DOHH2 (cell line): Measurements from ENCODE around the gene PCDHGC5.
A peak's percentile ranks its signal among the peaks of the same experiment; 100 is the strongest.

Experiments used
- H3F3A ChIP-seq: fragments of 200-600 bp; sonication (generic), shearing (Covaris generic); 2 replicates; pipeline ENCODE4 v1.6.0; 2016; ENCODE audit warnings: antibody characterized with exemption, mild to moderate bottlenecking; ENCODE audit not compliant: control insufficient read depth, insufficient read depth
- H3K27ac ChIP-seq: fragments of 200-600 bp; sonication (generic); 2 replicates; pipeline ENCODE4 v1.5.1; 2014; ENCODE audit warnings: low read depth, mild to moderate bottlenecking, low read length, moderate library complexity
- H3K27me3 ChIP-seq: fragments of 200-600 bp; sonication (generic); 2 replicates; pipeline ENCODE4 v1.6.1; 2014; ENCODE audit warnings: mild to moderate bottlenecking, low read length, mixed read lengths; ENCODE audit not compliant: control insufficient read depth
- H3K36me3 ChIP-seq: fragments of 200-600 bp; sonication (generic); 2 replicates; pipeline ENCODE4 v1.6.1; 2014; ENCODE audit warnings: mild to moderate bottlenecking, low read length, moderate library complexity, mixed read lengths; ENCODE audit not compliant: control insufficient read depth
- H3K4me1 ChIP-seq: fragments of 200-600 bp; sonication (generic); 2 replicates; pipeline ENCODE4 v1.6.1; 2014; ENCODE audit warnings: mild to moderate bottlenecking, low read length, mixed read lengths; ENCODE audit not compliant: control insufficient read depth
- H3K4me2 ChIP-seq: fragments of 200-600 bp; sonication (generic); 2 replicates; pipeline ENCODE4 v1.6.0; 2014; ENCODE audit warnings: mild to moderate bottlenecking, low read length, moderate library complexity
- H3K4me3 ChIP-seq: fragments of 200-600 bp; sonication (generic); 2 replicates; pipeline ENCODE4 v1.5.1; 2014; ENCODE audit warnings: mild to moderate bottlenecking, low read length, mixed read lengths
- H3K79me2 ChIP-seq: fragments of 200-600 bp; sonication (generic); 2 replicates; pipeline ENCODE4 v1.6.1; 2014; ENCODE audit warnings: mild to moderate bottlenecking, low read length, mixed read lengths; ENCODE audit not compliant: control insufficient read depth
- H3K9me2 ChIP-seq: fragments of 200-600 bp; sonication (generic); replicated peaks from 2 replicates; pipeline ENCODE4 v1.6.1; 2014; ENCODE audit warnings: mild to moderate bottlenecking, low read length, mixed read lengths; ENCODE audit not compliant: control insufficient read depth
- H3K9me3 ChIP-seq: fragments of 200-600 bp; sonication (generic); 2 replicates; pipeline ENCODE4 v1.6.1; 2014; ENCODE audit warnings: antibody characterized with exemption, low read length, mixed read lengths; ENCODE audit not compliant: control insufficient read depth, insufficient read depth
- H4K20me1 ChIP-seq: fragments of 200-600 bp; sonication (generic); 2 replicates; pipeline ENCODE4 v1.6.0; 2014; ENCODE audit warnings: low read depth, mild to moderate bottlenecking, antibody characterized with exemption, low read length, moderate library complexity; ENCODE audit not compliant: control insufficient read depth, insufficient read depth
- CTCF ChIP-seq: fragments of 200-600 bp; sonication (generic); IDR thresholded peaks from one replicate; pipeline ENCODE4 v1.5.1; 2014; ENCODE audit warnings: antibody characterized with exemption, mild to moderate bottlenecking, low read depth, low read length; ENCODE audit not compliant: poor library complexity, severe bottlenecking
- EZH2phosphoT487 ChIP-seq: fragments of 200-600 bp; sonication (generic); IDR thresholded peaks from 2 replicates; pipeline ENCODE4 v1.6.1; 2017; ENCODE audit warnings: borderline replicate concordance, mild to moderate bottlenecking, antibody characterized with exemption, low read length, moderate library complexity, mixed read lengths

PCDHGC5 gene

DNA sequence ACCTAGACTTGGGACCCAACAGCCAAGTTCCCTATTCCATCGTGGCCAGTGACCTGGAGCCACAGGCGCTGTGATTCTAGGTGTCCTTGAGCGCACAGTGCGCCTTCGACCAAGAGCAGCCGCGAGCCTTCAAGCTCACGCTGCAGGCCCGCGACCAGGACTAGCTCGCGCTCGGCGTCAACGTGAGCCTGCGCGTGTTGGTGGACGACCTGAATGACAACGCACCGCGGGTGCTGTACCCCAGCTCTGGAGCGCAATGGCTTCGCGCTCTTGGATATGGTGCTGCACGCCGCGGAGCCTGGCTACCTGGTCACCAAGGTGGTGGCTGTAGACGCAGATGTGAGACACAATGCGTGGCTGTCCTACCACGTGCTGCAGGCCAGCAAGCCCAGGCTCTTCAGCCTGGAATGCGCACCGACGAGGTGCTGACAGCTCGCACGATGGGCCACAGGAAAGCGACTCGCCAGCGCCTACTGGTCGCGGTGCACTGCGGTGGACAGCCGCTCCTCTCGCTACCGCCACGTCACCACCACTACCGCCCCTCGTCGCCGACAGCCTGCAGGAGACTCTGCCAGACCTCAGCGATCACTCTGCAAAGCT, 47.2 kb upstream of the PCDHGC5 start:
- no peaks in the 10 kb centered on the region for H4K20me1 ChIP-seq
- H3K4me2 ChIP-seq: no peak overlapping the region
- 0 out of 2 replicates have a peak, but pooled peaks cover 2% of the 10 kb centered on the region for H3F3A ChIP-seq
- no peaks in the 10 kb centered on the region for H3K79me2 ChIP-seq
- H3K36me3 ChIP-seq: no peaks in the 10 kb centered on the region; the same call in 1 of the 2 replicates
- H3K9me2 ChIP-seq: no peaks in the 10 kb centered on the region
- no peaks in the 10 kb centered on the region for H3K9me3 ChIP-seq
- no peak overlapping the region for H3K4me3 ChIP-seq
- H3K27me3 ChIP-seq: no peaks in the 10 kb centered on the region
- H3K27ac ChIP-seq: no peak overlapping the region
- peaks cover 15% of the 10 kb centered on the region for H3K4me1 ChIP-seq
- no peak for TF ChIP-seq EZH2phosphoT487
- TF ChIP-seq CTCF: no peak

DNA sequence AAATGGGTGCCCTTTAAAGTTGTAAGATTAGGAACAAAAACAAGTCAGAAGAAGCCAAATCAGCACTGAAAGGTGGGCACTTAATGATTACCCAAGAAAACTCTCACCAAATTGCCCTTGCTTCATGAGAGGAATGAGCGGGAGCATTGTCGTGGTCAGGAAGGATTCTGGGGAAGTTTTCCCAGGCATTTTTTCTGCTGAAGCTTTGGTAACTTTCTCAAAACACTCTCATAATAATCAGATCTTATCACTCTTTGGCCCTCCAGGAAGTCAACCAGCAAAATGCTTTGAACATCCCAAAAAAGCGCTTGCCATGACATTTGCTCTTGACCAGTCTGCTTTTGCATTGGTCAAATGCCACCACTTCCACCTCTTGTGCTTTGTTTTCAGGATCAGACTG, 23.5 kb upstream of the PCDHGC5 start:
- no peaks in the 10 kb centered on the region for H3K36me3 ChIP-seq
- peaks cover 4% of the 10 kb centered on the region for H3K4me1 ChIP-seq
- H3K27me3 ChIP-seq: no peaks in the 10 kb centered on the region
- H3K4me3 ChIP-seq: no peak overlapping the region
- no peak overlapping the region for H3K4me2 ChIP-seq
- H3F3A ChIP-seq: no peaks in the 10 kb centered on the region
- H3K9me3 ChIP-seq: no peaks in the 10 kb centered on the region
- H3K79me2 ChIP-seq: no peaks in the 10 kb centered on the region
- no peak for TF ChIP-seq CTCF
- TF ChIP-seq EZH2phosphoT487: no peak
- no peak overlapping the region for H3K27ac ChIP-seq
- no peaks in the 10 kb centered on the region for H3K9me2 ChIP-seq
- no peaks in the 10 kb centered on the region for H4K20me1 ChIP-seq

- H3K4me2 ChIP-seq: peak within 1 kb of the TSS; percentile 96
Observed at GRCh38 chr5:141475625-141476131, 13.2 kb upstream of the PCDHGC5 start, which contains the start of gene PCDHGC3. PCDHGC3 (plus strand) TSS chr5:141475966; CDS start chr5:141476117, 151 bp downstream.

More at GRCh38 chr5:141475625-141476131, 13.2 kb upstream of the PCDHGC5 start, which contains the start of gene PCDHGC3:
- Histone ChIP-seq H3K9me2 (no peaks in the 10 kb centered on the region), H3K4me1 (peaks cover 45% of the 10 kb centered on the region), H3K4me3 (peak within 1 kb of the TSS; percentile 90), H3F3A (peaks cover 9% of the 10 kb centered on the region; the same call in 1 of the 2 replicates), H4K20me1 (0 out of 2 replicates have a peak, but pooled peaks cover 7% of the 10 kb centered on the region), H3K27me3 (no peaks in the 10 kb centered on the region), H3K36me3 (peaks cover 46% of the 10 kb centered on the region), H3K79me2 (peaks cover 51% of the 10 kb centered on the region), H3K27ac (peak within 1 kb of the TSS; percentile 50), H3K9me3 (no peaks in the 10 kb centered on the region)
- peak; percentile 55 for TF ChIP-seq CTCF
- TF ChIP-seq EZH2phosphoT487: no peak
